NCI-H774 (cell line): ENCODE results near the gene NUDT1.

Source experiments
- DNase-seq: peaks from one replicate; lab custom pipeline; 2025; lab: John Stamatoyannopoulos, UW

NUDT1 gene

DNA sequence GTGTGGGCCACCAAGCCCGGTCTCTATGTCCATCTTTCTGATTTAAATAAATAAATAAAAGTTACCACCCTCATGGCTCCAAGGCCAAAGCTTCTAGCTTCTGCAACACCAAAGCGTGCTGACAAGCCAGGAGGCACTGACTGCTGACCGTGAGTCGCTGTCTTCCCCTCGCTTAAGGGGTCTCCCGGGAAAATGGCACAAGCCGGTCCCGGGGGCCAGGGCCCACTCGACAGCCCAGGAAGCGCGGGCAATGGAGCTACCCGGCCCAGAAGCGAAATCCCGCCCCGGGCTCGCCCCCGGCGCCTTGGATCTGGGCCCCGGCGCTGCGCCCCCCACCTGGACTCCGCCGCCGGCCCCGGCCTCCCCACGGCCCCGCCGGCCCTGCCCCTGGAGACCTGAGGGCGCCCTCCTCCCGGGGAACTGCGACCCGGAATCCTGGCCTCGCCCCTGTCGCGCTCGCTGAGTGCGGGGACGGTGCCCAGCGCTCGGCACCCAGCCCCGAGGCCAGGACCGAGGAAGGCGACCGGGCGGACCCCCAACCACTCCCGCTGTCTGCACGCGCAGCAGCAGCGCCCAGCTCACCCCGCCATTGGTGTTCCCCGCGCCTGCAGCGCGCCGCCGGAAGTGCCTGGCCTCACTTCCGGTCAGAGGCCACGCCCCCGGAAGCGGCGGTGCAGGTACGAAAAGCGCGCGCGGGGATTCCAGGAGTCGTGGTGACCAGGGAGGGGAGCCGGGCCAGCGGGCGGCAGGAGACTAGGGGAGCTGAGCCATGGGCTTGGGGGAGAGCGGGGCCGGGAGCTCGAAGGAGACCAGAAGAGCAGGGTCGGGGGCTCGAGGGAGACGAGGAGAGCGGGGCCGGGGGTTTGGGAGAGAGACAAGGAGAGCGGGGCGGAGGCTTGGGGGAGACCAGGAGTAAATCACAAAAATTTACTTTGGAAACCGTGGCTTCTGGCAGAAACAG lies at the start of gene NUDT1, which contains the start of gene MRM2:
Gene NUDT1 (plus strand): TSS at position 647 of the 961 bp plus-strand sequence. CDS start 2,349 bp downstream, outside the sequence.
Gene MRM2 (minus strand): TSS at position 626 of the 961 bp plus-strand sequence. CDS start 36 bp downstream, at position 590.
- peak; percentile 81 for DNase-seq

DNA sequence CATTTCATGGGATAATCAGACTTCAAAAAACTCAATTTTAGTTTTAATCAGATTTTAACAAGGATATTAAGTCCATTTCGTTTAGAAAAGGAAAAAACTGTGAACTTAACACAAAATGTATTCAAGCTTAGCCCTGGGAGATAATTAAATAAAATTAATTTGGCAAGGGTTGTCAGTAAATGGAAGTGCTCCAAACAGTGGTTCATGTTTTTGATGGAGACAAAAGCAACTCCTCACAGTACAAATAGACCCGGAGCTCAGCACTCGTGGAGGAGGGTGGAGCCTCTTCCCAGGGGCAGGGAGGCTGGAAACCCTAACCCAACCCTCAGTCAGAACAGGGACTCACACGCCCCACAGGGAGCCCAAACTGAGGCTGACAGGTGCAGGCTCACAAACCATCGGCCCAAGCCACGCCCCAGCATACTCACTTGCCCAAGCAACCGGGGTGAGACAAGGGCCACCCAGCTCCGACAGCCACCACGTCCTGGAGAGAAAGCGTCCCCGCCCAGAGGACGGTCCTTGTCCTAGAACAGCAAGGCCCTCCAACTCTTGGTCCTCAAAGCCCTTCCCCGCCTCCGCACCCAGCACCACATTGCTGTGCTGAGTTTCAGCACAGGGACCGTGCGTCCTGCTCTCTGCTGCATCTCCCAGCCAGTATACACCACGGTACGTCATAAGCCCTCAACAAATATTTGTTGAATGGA lies 49.0 kb upstream of the NUDT1 start:
- DNase-seq: peak; percentile 92

- no peak for DNase-seq
Observed at GRCh38 chr7:2193575-2194305, 48.3 kb upstream of the NUDT1 start.

GRCh38 chr7:2195400-2196246 lies 46.4 kb upstream of the NUDT1 start:
- DNase-seq: no peak

- DNase-seq: no peak
Observed at GRCh38 chr7:2196381-2197378, 45.3 kb upstream of the NUDT1 start.

GRCh38 chr7:2197436-2198155 lies 44.4 kb upstream of the NUDT1 start:
- no peak for DNase-seq

- DNase-seq: peak; percentile 85
Observed at GRCh38 chr7:2198206-2198605, 43.8 kb upstream of the NUDT1 start.

GRCh38 chr7:2198760-2199159 lies 43.3 kb upstream of the NUDT1 start:
- no peak for DNase-seq

DNA sequence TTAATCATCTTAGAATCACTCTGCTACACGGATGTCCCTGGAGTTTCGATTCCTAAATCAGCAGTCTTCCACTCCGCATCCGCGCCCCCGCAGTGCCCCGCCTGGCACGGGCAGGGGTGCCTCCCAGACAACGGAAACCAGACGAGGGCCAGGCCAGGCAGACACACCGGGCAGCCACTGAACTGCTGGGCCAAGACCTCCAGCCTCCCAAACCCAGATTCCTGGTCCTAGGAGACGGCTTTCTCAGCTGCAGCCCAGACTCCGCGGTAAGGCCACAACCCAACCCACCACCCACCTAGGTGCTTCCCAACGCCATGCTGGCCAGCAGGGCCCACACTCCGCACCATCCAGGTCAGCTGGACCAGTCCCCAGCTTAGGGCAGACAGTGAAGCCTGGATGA lies 42.5 kb upstream of the NUDT1 start:
- DNase-seq: no peak

DNA sequence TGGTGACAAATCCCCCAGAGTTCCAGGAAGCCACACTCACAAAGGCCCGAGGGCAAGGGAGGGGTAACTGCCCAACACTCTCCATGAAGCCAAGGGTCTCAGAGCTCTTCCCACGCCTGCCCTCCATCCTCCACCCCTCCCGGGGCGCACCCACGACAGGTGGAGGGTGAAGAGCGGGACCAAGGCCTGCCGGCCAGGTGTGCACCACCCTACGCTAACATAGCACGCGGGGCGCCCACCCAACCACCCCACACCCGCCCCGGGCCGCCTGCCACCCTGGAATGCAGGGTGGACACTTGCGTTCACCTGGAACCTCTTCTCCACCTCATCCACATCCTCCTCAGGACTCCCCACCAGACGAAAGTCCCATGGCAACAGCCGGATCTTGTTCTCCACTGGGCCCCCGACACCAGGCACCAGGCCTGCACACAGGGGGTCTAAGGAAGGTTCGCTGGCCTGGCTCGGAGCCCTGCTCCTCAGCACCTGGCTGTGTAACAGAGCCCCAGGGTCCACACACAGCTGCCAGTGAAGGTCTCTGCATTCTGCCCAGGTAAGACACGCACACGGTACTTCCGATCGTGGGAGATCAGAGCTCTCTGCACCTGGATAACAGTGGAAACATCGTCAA lies 42.0 kb upstream of the NUDT1 start:
- DNase-seq: no peak

DNA sequence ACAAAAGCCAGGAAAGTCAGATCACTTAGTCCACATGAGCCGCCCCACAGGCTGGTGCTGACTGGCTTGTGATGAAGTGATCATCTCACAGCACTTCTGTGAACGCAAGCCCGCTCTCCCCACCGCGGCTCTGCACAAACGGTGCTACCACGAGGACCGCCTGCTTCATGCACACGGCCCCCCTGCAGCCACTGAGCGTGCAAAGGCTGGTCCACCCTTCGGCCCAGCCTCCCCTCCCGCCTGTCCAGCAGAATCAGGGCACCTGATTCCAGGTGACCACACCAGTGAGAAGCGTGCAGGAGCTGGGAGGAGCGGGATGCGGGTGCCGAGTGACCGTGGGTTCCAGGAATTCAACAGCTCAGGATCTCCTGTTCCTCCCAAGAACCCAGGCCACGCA lies 41.4 kb upstream of the NUDT1 start:
- no peak for DNase-seq

DNA sequence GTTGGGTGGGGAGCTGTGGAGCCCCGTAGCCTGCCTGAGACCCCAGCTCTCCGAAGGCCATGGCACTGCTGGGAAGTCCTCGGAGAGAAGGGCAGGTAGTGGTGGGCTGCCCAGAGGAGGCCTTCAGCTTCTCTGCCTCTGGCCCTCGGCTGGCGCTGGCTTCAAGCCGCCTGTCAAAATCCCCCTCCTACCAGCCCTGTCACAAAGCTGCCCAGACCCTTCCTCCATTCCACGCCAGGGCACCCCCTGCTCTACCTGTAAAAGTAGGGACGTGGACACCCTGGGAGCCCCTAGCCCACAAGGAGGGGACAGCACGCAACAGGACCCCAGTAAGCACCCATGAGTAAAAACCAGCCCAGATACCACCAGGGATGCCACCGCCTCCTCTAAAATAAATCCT lies 40.9 kb upstream of the NUDT1 start:
- no peak for DNase-seq

GRCh38 chr7:2201686-2202360 lies 40.2 kb upstream of the NUDT1 start:
- DNase-seq: no peak

- no peak for DNase-seq
Observed at GRCh38 chr7:2202361-2202761, 39.7 kb upstream of the NUDT1 start.

GRCh38 chr7:2202901-2203765 lies 38.9 kb upstream of the NUDT1 start:
- DNase-seq: no peak

GRCh38 chr7:2203766-2204300 lies 38.2 kb upstream of the NUDT1 start:
- DNase-seq: no peak

DNA sequence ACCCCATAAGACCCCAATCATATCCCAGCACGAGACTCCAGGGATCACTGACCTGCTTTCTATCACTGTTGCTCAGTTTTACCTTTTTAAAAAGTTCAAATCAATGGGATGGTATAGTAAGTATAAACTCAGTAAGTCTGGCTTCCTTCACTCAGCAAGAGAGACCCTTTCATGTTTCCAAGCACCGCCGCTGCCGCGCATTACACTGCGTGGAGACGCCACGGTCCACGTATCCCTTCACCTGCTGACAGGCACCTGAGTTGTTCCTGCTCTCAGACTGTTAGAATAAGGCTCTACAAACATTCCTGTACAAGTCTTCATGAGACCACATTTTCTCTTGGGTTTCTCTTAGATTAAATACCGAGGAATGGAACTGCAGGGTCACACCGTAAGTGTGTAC lies 37.6 kb upstream of the NUDT1 start:
- DNase-seq: no peak
